ENCODE results near the gene NEK7.

- TF ChIP-seq CTCF (conservative IDR thresholded peaks at IDR 0.05) (no peak), ZFX (IDR thresholded peaks at IDR 0.05) (no peak)
Measured at GRCh38 chr1:198370996-198371395, 214.2 kb downstream of the NEK7 start.

All from C4-2B (cell line).